T-helper 2 cell (primary cell): ENCODE measurements around the gene XRCC3.

ENCODE experiments used
- DNase-seq, 5 experiments: peaks; one replicate each; pipeline versions ENCODE4 v3.0.0 to v3.0.0-alpha.2; 2012 to 2022

XRCC3 gene

GRCh38 chr14:103705504-103706284, 9.6 kb downstream of the XRCC3 start:
- DNase-seq, result no peak

DNA sequence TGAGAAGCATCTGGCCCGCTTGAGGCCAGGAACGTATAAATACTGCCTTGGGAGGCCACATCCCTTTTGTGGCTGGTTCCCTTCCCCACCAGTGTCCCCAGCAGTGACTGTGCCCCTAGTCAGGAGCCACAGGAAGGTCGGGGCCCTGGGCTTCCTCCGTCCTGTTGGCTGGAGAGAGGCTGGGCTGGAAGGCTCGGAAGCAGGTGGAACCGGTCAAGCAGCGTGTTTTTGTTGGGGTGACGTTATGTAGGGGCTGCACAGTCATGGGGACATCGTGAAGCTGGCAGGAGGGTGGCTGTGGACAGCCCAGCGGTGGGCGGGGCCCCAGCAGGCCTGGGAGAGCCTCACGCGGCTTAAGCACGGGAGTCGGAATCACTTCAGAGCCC, 10.1 kb downstream of the XRCC3 start:
- DNase-seq, result no peak

- no peak for DNase-seq
These were observed 10.5 kb downstream of the XRCC3 start for GRCh38 chr14:103704708-103705107.

GRCh38 chr14:103703433-103704385, 11.5 kb downstream of the XRCC3 start:
- DNase-seq, result no peak

GRCh38 chr14:103702497-103703432, 12.5 kb downstream of the XRCC3 start:
- no peak for DNase-seq

GRCh38 chr14:103702095-103702494, 13.2 kb downstream of the XRCC3 start:
- DNase-seq, result no peak

GRCh38 chr14:103700753-103701490, 14.3 kb downstream of the XRCC3 start:
- DNase-seq, result no peak

DNA sequence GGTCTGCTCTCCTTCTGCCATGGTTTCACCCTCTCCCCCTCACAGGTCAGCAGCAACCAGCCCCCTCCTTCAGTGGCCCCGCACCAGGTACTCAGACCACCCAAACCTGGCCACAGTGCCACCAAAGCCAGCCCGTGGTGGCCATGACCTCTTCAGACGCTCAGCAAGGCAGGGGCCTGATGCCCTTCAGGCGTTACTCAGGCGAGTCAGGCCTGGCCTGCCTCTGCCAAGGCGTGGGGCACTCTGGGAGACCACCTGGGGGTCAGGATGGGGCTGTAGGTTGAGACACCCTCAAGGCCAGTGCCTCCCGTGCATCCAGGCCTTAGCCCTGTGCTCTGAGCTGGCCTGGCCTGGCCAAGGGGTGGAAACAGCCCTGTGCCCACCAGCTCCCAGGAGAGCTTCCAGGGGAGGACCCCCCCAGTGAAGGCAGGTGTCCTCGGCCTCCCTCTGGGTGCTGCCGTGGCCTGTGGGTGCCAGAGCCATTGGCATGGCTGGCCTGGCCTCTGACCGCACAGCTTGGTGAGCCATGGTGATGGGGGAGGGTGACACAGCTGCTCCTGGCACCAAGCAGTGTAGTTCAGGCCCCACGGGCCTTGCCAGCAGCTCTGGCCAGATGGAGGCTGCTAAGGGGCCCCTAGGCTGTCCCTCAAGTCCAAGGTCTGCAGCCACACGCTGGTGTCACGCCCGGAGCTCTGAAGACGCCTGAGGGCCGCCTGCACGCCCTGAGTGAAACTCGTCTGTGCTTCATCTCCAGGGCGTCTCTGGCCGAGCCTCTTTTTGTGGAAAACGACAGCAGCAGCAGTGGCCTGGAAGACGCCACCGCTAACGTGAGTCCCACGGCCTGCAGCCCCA, 15.1 kb downstream of the XRCC3 start:
- no peak for DNase-seq

DNA sequence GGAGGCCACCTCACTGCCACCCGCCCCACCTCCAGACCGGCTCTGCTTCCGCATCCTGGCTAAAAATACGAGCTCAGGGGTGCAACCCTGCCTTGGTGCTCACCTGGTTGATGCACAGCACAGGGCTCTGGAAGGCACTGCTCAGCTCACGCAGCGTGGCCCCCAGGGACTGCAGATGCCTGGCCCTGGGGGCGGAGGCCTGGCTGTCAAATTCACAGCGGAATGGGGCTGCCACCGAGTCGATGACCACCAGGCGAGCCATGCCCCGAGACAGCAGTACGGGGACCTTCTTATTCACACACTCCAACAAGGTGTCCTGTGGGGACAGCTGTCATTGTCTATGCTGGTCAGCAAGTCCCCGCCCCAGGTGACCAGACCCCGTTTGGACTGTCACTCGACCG, 16.0 kb downstream of the XRCC3 start:
- DNase-seq, result no peak

- DNase-seq, result no peak
These were observed 16.6 kb downstream of the XRCC3 start for GRCh38 chr14:103698380-103699260.

GRCh38 chr14:103697603-103698379, 17.5 kb downstream of the XRCC3 start:
- DNase-seq, result no peak

DNA sequence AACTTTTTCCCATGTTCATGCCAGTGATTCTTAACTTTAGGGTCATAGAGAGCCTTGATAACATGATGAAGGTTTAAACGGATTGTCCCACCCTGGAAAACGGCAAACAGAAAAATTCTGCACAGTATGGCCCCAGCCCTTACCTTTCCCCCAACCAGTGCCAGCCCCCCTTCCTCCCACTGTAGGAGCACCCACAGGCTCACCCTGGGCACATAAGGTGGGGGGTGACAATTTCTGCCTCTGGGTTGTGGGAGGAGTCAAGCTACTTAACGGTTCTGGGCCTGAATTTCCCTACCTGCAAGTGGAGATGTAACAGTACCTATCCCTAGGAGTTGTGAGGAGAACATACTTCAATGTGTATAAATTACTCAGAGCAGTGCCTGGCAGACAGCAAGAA, 18.0 kb downstream of the XRCC3 start:
- DNase-seq, result no peak

GRCh38 chr14:103696466-103697071, 18.7 kb downstream of the XRCC3 start:
- DNase-seq, result no peak

GRCh38 chr14:103696070-103696402, 19.2 kb downstream of the XRCC3 start:
- DNase-seq, result no peak

GRCh38 chr14:103695296-103696069, 19.8 kb downstream of the XRCC3 start:
- no peak for DNase-seq

DNA sequence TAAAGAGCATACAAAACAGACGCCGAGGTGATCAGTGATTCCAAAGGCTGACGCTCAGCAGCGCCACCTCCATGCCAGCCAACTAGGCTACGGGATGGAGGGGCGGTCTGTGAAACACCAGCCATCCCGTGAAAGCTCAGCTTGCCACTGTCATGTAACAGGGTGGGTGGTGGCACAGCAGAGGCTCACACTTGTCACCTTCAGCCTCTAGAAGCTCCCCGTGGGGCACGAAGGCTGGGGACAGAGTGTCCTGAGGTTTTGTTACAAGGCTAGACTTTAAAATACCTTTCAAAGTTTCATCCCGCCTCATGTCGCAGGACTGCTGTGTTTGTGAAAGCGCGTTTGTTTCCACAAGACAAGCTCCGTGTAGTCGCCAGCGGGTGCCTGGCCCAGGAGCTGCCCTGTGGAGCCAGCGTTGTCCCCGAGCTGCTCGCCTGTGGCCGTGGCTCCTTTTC, 20.7 kb downstream of the XRCC3 start:
- no peak for DNase-seq

DNA sequence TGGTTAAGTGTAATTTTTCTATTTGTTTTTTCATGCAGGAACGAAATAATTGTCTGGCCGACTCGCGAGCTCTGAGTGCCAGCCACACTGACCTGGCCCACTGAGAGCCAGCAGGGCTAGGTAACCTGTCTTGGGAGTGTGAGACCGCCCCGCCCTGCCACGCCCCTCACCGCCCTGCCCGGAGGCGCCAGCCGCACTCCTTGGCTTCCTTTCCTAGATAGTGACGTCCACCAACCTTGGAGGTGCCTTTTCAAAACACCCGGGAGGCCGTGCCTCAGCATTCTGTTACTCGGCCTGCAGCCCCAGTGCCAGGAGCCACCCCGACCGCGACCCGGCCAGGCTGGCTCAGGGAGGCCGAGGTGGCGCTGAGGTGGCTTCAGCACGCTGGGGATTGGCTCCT, 21.7 kb downstream of the XRCC3 start:
- no peak for DNase-seq

DNA sequence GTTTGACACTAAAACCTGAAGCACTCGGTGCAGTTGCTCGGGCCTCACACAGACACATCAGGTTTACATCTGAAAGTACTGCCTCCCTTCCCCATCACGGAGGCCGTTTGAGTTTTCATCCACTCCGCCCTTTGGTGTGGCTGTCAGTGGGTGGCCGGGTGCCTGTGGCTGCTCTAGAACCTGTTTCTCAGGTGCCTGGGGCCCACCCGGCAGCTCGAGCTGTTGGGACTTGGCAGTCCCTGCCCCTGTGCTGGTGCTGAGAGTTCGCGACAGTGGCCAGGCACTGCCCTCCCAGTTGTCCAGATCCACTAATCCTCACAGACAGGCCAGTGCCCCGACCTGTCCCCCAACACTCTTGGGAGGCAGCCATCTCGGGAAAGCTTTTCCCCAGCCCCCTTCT, 22.4 kb downstream of the XRCC3 start:
- no peak for DNase-seq
